Type B pancreatic cell (in vitro differentiated cells): ENCODE data around the gene TKTL1. TPM values are rescaled to one million over a fixed set of nuclear protein-coding genes. Genes with fewer than 3 reads are reported as not detected.
"Not testable (repeated sequence)": the region's sequence is repeated elsewhere in the genome, so short reads cannot be mapped to it uniquely, and the experiment has no call there.

ENCODE experiments used
- DNase-seq: peaks from one replicate; pipeline ENCODE4 v3.0.0; 2021; ENCODE audit warnings: mixed read lengths; ENCODE audit not compliant: unreplicated experiment; ENCODE audit errors: extremely low spot score
- H3K27ac Mint-ChIP-seq: 2 replicates; pipeline ENCODE4 v1.8.0; 2021; ENCODE audit warnings: mild to moderate bottlenecking, mixed read lengths
- H3K27me3 Mint-ChIP-seq: 2 replicates; pipeline ENCODE4 v1.8.0; 2021; ENCODE audit warnings: mixed read lengths
- H3K36me3 Mint-ChIP-seq: 2 replicates; pipeline ENCODE4 v1.8.0; 2021; ENCODE audit warnings: mixed read lengths
- H3K4me1 Mint-ChIP-seq: one replicate; pipeline ENCODE4 v1.8.0; 2021; ENCODE audit warnings: mixed read lengths; ENCODE audit not compliant: unreplicated experiment
- H3K4me3 Mint-ChIP-seq: 2 replicates; pipeline ENCODE4 v1.8.0; 2021; ENCODE audit warnings: mild to moderate bottlenecking, mixed read lengths
- H3K9me3 Mint-ChIP-seq: 2 replicates; pipeline ENCODE4 v1.8.0; 2021; ENCODE audit warnings: mixed read lengths
- total RNA-seq: library from RNA; stranded (reverse); gene quantifications from 2 replicates; pipeline ENCODE4 v1.2.1, GENCODE V29; 2021; ENCODE audit warnings: low replicate concordance
- TF ChIP-seq, protein P1 (sequence below): fragments of 200-600 bp; sonication (generic); conservative IDR thresholded peaks from 2 replicates; pipeline ENCODE4 v1.5.0; 2021; ENCODE audit warnings: antibody characterized with exemption, mild to moderate bottlenecking

TKTL1 gene
- total RNA-seq, 1 donor from 2014 or later = 0.56 TPM

DNA sequence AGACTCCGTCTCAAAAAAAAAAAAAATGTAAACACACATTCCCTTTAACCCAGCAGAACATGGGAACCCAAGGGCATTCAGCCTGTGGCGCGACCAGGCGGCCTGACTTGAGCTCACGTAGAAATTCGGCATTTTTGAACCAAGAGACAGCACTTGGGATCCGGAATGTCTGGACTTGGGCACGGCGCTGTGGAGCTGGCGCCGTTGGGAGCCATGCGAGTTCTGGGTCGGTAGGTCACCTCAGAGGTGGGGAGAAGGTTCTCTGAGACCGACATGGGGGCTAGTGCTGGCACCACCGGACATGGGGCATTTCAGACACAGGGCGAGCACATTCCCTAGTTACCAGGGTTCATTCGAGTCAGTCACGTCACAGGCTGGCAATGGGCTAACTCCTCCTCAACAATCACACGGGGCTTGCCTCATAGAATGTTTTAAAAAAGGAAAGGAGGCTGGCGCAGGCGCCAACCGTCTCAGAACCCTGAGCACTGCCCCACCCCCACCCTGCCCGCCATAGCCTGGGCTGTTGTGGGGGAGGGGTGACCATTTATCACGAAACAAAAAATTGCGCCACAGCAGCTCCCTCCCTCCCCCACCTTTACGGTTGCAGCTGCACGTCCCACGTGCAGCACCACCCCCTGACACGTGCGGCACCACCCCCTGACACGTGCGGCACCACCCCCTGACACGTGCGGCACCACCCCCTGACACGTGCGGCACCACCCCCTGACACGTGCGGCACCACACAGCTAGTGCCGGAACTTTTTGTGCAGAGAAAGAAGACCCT, 612 bp upstream of the TKTL1 start, which contains the start of gene TEX28:
Gene TEX28, minus strand, starts transcription at position 334 of the 784 bp plus-strand sequence. CDS start 3,007 bp downstream, outside the sequence.
- Mint-ChIP-seq H3K4me1 (no peaks in the 10 kb centered on the region), H3K9me3 (no peaks in the 10 kb centered on the region), H3K27me3 (no peaks in the 10 kb centered on the region), H3K4me3 (no peak within 1 kb of the TSS), H3K36me3 (no peaks in the 10 kb centered on the region), H3K27ac (no peak within 1 kb of the TSS)
- DNase-seq = no peak
- TF ChIP-seq, protein P1, sequence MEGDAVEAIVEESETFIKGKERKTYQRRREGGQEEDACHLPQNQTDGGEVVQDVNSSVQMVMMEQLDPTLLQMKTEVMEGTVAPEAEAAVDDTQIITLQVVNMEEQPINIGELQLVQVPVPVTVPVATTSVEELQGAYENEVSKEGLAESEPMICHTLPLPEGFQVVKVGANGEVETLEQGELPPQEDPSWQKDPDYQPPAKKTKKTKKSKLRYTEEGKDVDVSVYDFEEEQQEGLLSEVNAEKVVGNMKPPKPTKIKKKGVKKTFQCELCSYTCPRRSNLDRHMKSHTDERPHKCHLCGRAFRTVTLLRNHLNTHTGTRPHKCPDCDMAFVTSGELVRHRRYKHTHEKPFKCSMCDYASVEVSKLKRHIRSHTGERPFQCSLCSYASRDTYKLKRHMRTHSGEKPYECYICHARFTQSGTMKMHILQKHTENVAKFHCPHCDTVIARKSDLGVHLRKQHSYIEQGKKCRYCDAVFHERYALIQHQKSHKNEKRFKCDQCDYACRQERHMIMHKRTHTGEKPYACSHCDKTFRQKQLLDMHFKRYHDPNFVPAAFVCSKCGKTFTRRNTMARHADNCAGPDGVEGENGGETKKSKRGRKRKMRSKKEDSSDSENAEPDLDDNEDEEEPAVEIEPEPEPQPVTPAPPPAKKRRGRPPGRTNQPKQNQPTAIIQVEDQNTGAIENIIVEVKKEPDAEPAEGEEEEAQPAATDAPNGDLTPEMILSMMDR = no peak

GRCh38 chrX:154296731-154297130, 1.1 kb downstream of the TKTL1 start:
- Mint-ChIP-seq H3K36me3 (no peaks in the 10 kb centered on the region), H3K9me3 (no peaks in the 10 kb centered on the region), H3K27ac (no peak overlapping the region), H3K27me3 (no peaks in the 10 kb centered on the region), H3K4me1 (no peaks in the 10 kb centered on the region), H3K4me3 (no peak overlapping the region)
- no peak for DNase-seq
- TF ChIP-seq, protein P1 = no peak

DNA sequence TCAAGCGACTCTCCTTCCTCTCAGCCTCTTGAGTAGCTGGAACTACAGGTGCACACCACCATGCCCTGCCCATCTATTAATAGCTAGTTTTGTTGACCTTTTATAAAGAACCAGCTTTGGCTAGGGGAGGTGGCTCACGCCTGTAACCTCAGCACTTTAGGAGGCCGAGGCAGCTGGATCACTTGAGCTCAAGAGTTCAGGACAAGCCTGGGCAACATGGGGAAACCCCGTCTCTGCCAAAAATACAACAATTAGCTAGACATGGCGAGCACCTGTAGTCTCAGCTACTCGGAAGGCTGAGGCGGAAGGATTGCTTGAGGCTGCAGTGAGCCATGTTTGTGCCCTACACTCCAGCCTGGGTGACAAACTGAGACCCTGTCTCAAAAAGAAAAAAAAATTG, 2.7 kb downstream of the TKTL1 start:
- Mint-ChIP-seq H3K27me3 (peaks cover 3% of the 10 kb centered on the region), H3K36me3 (no peaks in the 10 kb centered on the region), H3K27ac (no peak overlapping the region), H3K4me1 (no peaks in the 10 kb centered on the region), H3K4me3 (no peak overlapping the region), H3K9me3 (no peaks in the 10 kb centered on the region)
- TF ChIP-seq, protein P1 = no peak
- no peak for DNase-seq

DNA sequence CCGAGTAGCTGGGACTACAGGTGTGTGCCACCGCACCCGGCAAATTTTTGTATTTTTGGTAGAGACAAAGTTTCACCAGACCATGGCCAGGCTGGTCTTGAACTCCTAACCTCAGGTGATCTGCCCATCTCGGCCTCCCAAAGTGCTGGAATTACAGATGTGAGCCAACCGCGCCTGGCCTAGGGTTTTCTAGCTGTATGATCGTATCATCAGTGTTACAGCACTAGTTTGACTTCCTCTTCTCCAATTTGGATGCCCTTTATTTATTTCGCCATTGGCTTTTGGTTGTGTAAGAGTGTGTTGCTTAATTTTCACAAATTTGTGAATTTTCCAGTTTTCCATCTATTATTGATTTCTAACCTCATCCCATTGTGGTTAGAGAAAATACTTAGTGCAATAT, 5.2 kb downstream of the TKTL1 start:
- Mint-ChIP-seq H3K9me3 (no peaks in the 10 kb centered on the region), H3K27ac (no peak overlapping the region), H3K4me3 (no peak overlapping the region), H3K36me3 (no peaks in the 10 kb centered on the region), H3K27me3 (peaks cover 3% of the 10 kb centered on the region), H3K4me1 (no peaks in the 10 kb centered on the region)
- DNase-seq = no peak
- TF ChIP-seq, protein P1 = no peak

- H3K36me3 Mint-ChIP-seq, H3K4me1 Mint-ChIP-seq, DNase-seq, H3K4me3 Mint-ChIP-seq, H3K27me3 Mint-ChIP-seq, H3K9me3 Mint-ChIP-seq, H3K27ac Mint-ChIP-seq: not testable (repeated sequence)
Measured at GRCh38 chrX:154302998-154303397, 7.4 kb downstream of the TKTL1 start.

DNA sequence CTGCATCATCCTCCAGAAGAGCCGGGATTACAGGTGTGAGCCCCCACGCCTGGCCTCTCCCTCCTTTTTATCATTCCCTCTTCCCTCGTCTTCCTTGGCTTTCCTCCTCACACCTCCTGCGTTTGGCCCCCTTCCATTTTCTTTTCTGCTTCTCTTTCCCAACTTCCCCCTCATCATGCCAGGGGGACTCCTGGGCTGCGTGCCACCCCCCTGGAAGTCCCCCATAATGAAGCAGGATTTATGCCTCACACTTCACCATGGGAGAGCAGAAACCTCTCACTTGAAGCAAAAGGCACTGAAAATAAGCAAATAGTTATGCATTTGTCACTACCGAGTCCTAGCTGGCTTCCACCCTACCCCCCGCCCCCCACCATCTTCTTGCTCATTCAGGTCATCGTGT, 7.9 kb downstream of the TKTL1 start:
- no peak for DNase-seq
- no peaks in the 10 kb centered on the region for H3K9me3 Mint-ChIP-seq
- peaks cover 3% of the 10 kb centered on the region for H3K27me3 Mint-ChIP-seq
- H3K36me3 Mint-ChIP-seq = no peaks in the 10 kb centered on the region
- no peak overlapping the region for H3K27ac Mint-ChIP-seq
- H3K4me3 Mint-ChIP-seq = no peak overlapping the region
- TF ChIP-seq, protein P1 = no peak
- no peaks in the 10 kb centered on the region for H3K4me1 Mint-ChIP-seq
